ENCODE measurements around the gene TRPM2. TPM values are rescaled to one million over a fixed set of nuclear protein-coding genes. Genes with fewer than 3 reads are reported as not detected.

TRPM2 gene
- total and polyA plus RNA-seq, 7 experiments from 2014 or later, result 1.2 to 29.6 (median 2.0) TPM

DNA sequence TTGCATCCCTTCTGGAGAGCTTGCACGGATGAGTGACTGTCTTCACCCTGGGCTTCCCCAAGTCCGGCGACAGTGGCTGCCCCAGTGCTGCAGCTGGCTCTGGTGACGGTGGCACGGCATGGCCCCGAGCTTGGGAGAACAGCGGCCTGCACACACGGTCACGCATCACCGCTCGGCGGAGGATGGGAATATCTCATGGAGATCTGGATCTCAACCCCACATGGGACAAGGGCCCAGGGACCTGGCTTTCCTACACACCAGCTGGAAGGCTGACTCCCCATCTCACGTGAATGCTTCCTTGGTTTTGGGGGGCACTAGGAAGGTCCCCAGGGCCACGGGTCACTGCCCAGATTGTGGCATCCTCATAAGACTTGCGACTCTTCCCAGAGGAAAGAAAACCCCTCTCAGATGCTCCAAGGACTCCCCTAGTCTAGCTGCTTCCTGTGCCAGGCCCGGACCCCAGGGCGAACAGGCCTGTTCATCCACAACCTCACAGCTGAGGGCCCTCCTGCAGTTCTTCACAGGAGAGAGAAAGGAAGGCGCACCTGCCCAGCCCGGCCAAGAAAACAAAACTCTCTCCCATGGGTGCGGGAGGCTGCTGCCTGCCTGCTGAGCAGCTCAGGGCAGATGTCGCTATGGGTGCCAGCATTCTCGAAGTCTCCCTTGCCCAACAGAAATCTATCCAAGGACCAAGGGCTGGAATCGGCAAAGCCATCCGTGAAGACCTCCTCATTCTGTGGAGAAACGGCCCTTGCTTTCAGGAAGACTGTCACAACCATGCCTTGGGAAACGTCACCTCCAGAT, 24.1 kb upstream of the TRPM2 start:
- DNase-seq, result no peak
- Mint-ChIP-seq H3K36me3 (peaks cover 0 to 3% (median 0%) of the 10 kb centered on the region in 5 donors), H3K4me1 (no peaks in the 10 kb centered on the region), H3K27me3 (no peaks in the 10 kb centered on the region), H3K9me3 (peaks cover 0 to 2% (median 0%) of the 10 kb centered on the region in 11 donors), H3K27ac (peak overlapping the region in 3 of 9 donors; percentile 29 to 54 (median 50)), H3K4me3 (no peak overlapping the region)
- Histone ChIP-seq H3K27ac (ENCODE audit: low read depth, low read length) (no peak overlapping the region), H3K9me3 (ENCODE audit: control insufficient read depth in 2 of 3, low read length in 3 of 3) (no peaks in the 10 kb centered on the region), H3K4me3 (ENCODE audit: low read length) (no peak overlapping the region), H3K27me3 (ENCODE audit: control insufficient read depth in 2 of 2, insufficient read depth in 2 of 2, low read length in 2 of 2) (no peaks in the 10 kb centered on the region), H3K36me3 (ENCODE audit: control insufficient read depth in 2 of 3, insufficient read depth in 3 of 3, low read length in 3 of 3) (peaks cover 0 to 74% (median 8%) of the 10 kb centered on the region in 3 experiments), H3K4me1 (ENCODE audit: control insufficient read depth in 2 of 2, insufficient read depth in 2 of 2, low read length in 2 of 2) (no peaks in the 10 kb centered on the region)
- intact Hi-C loops (cut with micrococcal nuclease), result loop anchor here in 1 of 2 donors (10.0 kb wide), 1 partner anchor 156 kb away; no protein-coding TSS in a partner anchor
- POLR2A ChIA-PET, result interaction anchor here (1.2 kb wide), 1 partner anchor 9 kb away, joined by 5 read pairs; no protein-coding TSS in a partner anchor
- CTCF ChIA-PET, result no interaction called here
- no peak for ATAC-seq

DNA sequence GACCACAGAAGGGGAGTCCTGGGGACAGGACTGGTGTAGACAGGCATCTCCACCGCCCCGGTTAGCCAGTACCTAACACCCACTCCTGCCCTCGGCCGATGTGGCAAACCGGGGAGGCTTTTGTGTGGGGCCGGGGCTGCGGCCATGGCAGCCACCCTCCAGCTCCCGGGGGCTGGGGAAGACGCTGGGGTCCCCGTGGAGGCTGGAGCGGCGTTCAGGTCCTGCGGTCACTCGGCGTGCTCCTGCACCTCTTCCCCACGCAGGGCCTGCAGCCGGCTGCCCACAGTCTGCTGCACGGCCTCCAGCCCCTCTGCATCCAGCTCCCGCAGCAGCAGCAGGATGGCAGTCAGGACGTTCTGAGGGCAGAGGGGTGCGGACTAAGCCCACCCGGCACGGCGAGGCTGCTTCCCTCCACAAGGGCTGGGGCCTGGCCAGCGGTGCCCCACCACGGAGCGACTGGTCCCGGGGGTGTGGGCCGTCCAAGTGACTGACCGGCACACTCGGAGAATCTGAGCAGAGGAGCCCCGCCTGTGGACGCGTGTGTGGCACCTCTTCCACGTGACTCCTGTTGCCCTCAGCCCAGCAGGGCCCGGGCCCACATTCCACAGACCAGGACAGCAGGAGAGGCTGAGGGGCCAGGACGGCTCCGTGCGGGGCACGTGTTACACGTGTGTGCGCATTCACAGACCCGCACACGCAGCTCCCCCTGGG, 23.3 kb upstream of the TRPM2 start:
- ATAC-seq (no peak), DNase-seq (no peak)
- no peaks in the 10 kb centered on the region for H3K9me3 ChIP-seq (ENCODE audit: control insufficient read depth in 2 of 3, low read length in 3 of 3)
- ChIA-PET CTCF (no interaction called here), POLR2A (no interaction called here)
- no peaks in the 10 kb centered on the region for H3K4me1 ChIP-seq (ENCODE audit: control insufficient read depth in 2 of 2, insufficient read depth in 2 of 2, low read length in 2 of 2)
- intact Hi-C loops (cut with micrococcal nuclease), result loop anchor here (10.0 kb wide), 2 partner anchors 95 to 155 kb away; no protein-coding TSS in a partner anchor
- peaks cover 0 to 73% (median 8%) of the 10 kb centered on the region in 3 experiments for H3K36me3 ChIP-seq (ENCODE audit: control insufficient read depth in 2 of 3, insufficient read depth in 3 of 3, low read length in 3 of 3)
- H3K27ac ChIP-seq (ENCODE audit: low read depth, low read length), result no peak overlapping the region
- Mint-ChIP-seq H3K9me3 (peaks cover 0 to 2% (median 0%) of the 10 kb centered on the region in 11 donors), H3K27me3 (no peaks in the 10 kb centered on the region), H3K4me1 (no peaks in the 10 kb centered on the region), H3K4me3 (no peak overlapping the region), H3K36me3 (peaks cover 0 to 3% (median 0%) of the 10 kb centered on the region in 5 donors), H3K27ac (no peak overlapping the region)
- no peak overlapping the region for H3K4me3 ChIP-seq (ENCODE audit: low read length)
- H3K27me3 ChIP-seq (ENCODE audit: control insufficient read depth in 2 of 2, insufficient read depth in 2 of 2, low read length in 2 of 2), result no peaks in the 10 kb centered on the region

DNA sequence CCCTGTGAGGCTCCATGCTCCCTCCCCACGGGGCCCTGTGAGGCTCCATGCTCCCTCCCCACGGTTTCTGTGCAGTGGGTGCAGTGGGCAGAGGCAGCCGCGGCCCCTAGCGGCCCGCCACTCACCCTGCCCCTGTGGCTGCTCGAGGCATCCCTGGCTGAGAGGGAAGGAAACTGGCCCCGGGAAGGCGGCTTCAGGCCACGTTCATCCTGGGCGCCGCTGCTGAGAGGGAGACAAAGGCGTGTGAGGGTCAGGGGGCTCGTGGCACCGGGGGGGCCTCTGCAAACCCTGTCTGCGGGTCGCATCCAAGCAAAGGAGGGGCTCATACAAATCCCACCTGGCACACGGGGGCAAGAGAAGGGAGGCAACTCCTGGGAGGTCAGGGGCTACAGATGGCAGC, 22.7 kb upstream of the TRPM2 start:
- no peak overlapping the region for H3K4me3 Mint-ChIP-seq
- DNase-seq (no peak), ATAC-seq (no peak)
- H3K4me1 Mint-ChIP-seq, result no peaks in the 10 kb centered on the region
- H3K27me3 Mint-ChIP-seq, result no peaks in the 10 kb centered on the region
- H3K36me3 ChIP-seq (ENCODE audit: control insufficient read depth in 2 of 3, insufficient read depth in 3 of 3, low read length in 3 of 3), result peaks cover 0 to 73% (median 8%) of the 10 kb centered on the region in 3 experiments
- no peaks in the 10 kb centered on the region for H3K4me1 ChIP-seq (ENCODE audit: control insufficient read depth in 2 of 2, insufficient read depth in 2 of 2, low read length in 2 of 2)
- no peak overlapping the region for H3K27ac ChIP-seq (ENCODE audit: low read depth, low read length)
- no peaks in the 10 kb centered on the region for H3K9me3 ChIP-seq (ENCODE audit: control insufficient read depth in 2 of 3, low read length in 3 of 3)
- ChIA-PET POLR2A (no interaction called here), CTCF (no interaction called here)
- H3K9me3 Mint-ChIP-seq, result peaks cover 0 to 2% (median 0%) of the 10 kb centered on the region in 11 donors
- H3K27ac Mint-ChIP-seq, result no peak overlapping the region
- H3K27me3 ChIP-seq (ENCODE audit: control insufficient read depth in 2 of 2, insufficient read depth in 2 of 2, low read length in 2 of 2), result no peaks in the 10 kb centered on the region
- peaks cover 0 to 3% (median 0%) of the 10 kb centered on the region in 5 donors for H3K36me3 Mint-ChIP-seq
- H3K4me3 ChIP-seq (ENCODE audit: low read length), result no peak overlapping the region
- intact Hi-C loops (cut with micrococcal nuclease), result loop anchor here in 1 of 2 donors (10.0 kb wide), 1 partner anchor 94 kb away; no protein-coding TSS in a partner anchor

DNA sequence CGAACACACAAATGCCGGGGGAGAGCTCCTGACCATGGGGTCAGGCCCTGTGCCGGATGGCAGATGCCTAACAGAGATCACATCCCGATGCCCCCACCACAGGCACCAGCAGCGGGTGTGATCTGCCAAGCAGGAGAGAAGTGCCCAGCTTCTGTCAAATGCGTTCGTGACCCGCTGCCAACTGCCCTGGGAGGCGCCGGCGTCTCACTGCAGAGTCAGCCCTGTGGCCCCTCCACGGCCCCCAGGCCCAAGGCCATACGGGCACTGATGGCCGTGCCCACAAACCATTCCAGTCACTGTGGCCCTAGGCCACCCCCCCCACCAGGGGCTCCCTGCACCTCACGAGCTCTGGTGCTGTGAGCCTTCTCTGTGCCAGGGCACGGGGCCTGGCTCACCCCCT, 22.2 kb upstream of the TRPM2 start:
- Mint-ChIP-seq H3K4me3 (no peak overlapping the region), H3K27me3 (no peaks in the 10 kb centered on the region), H3K9me3 (peaks cover 0 to 2% (median 0%) of the 10 kb centered on the region in 11 donors), H3K4me1 (no peaks in the 10 kb centered on the region), H3K27ac (peak overlapping the region in 1 of 9 donors; percentile 36), H3K36me3 (peaks cover 0 to 4% (median 0%) of the 10 kb centered on the region in 5 donors)
- CTCF ChIA-PET, result no interaction called here
- no peaks in the 10 kb centered on the region for H3K9me3 ChIP-seq (ENCODE audit: control insufficient read depth in 2 of 3, low read length in 3 of 3)
- intact Hi-C loops (cut with micrococcal nuclease), result loop anchor here in 1 of 2 donors (10.0 kb wide), 1 partner anchor 94 kb away; no protein-coding TSS in a partner anchor
- no peaks in the 10 kb centered on the region for H3K27me3 ChIP-seq (ENCODE audit: control insufficient read depth in 2 of 2, insufficient read depth in 2 of 2, low read length in 2 of 2)
- ATAC-seq (no peak), DNase-seq (no peak)
- peaks cover 0 to 72% (median 8%) of the 10 kb centered on the region in 3 experiments for H3K36me3 ChIP-seq (ENCODE audit: control insufficient read depth in 2 of 3, insufficient read depth in 3 of 3, low read length in 3 of 3)
- H3K4me1 ChIP-seq (ENCODE audit: control insufficient read depth in 2 of 2, insufficient read depth in 2 of 2, low read length in 2 of 2), result no peaks in the 10 kb centered on the region
- no peak overlapping the region for H3K4me3 ChIP-seq (ENCODE audit: low read length)
- POLR2A ChIA-PET, result no interaction called here
- no peak overlapping the region for H3K27ac ChIP-seq (ENCODE audit: low read depth, low read length)

DNA sequence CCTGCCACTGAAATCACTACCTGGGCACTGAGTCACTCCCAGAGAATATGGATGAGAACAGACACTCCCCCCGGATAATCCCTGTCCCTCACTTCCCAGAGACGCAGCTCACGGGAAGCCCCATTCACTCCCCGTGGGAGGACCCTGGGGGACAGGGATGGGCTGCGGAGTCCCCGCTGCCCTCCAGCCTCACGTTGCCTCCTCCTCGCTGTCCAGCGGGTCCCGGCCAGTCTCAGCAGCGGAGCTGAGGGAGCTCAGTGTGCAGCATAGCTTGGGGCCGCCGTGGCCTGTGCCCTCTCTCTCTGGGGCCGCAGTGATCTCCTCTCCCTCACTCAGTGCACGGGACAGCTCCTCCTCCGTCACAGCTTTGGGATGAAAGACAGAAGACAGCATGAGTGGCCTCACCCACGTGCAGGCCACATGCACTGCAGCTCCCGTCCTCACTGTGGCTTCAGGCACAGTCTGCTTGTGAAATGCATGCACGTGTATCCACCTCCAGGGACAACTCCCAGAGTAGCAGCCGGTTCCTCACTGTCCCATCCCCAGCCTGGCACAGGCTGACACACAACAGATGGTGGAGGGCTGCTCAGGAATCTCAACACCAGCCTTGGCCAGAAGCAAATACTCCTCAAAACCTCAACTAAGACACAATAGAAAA, 21.6 kb upstream of the TRPM2 start:
- H3K4me1 Mint-ChIP-seq, result peaks cover 0 to under 1% (median 0%) of the 10 kb centered on the region in 7 donors
- intact Hi-C loops (cut with micrococcal nuclease), result loop anchor here in 1 of 2 donors (10.0 kb wide), 1 partner anchor 93 kb away; no protein-coding TSS in a partner anchor
- peak overlapping the region in 3 of 9 donors; percentile 32 to 37 (median 36) for H3K27ac Mint-ChIP-seq
- ATAC-seq (no peak), DNase-seq (no peak)
- CTCF ChIA-PET, result no interaction called here
- POLR2A ChIA-PET, result no interaction called here
- no peak overlapping the region for H3K4me3 Mint-ChIP-seq
- Histone ChIP-seq H3K36me3 (ENCODE audit: control insufficient read depth in 2 of 3, insufficient read depth in 3 of 3, low read length in 3 of 3) (peaks cover 0 to 75% (median 8%) of the 10 kb centered on the region in 3 experiments), H3K9me3 (ENCODE audit: control insufficient read depth in 2 of 3, low read length in 3 of 3) (no peaks in the 10 kb centered on the region), H3K4me3 (ENCODE audit: low read length) (no peak overlapping the region), H3K4me1 (ENCODE audit: control insufficient read depth in 2 of 2, insufficient read depth in 2 of 2, low read length in 2 of 2) (no peaks in the 10 kb centered on the region), H3K27me3 (ENCODE audit: control insufficient read depth in 2 of 2, insufficient read depth in 2 of 2, low read length in 2 of 2) (no peaks in the 10 kb centered on the region), H3K27ac (ENCODE audit: low read depth, low read length) (no peak overlapping the region)
- H3K27me3 Mint-ChIP-seq, result no peaks in the 10 kb centered on the region
- peaks cover 0 to 2% (median 0%) of the 10 kb centered on the region in 11 donors for H3K9me3 Mint-ChIP-seq
- H3K36me3 Mint-ChIP-seq, result peaks cover 0 to 7% (median 0%) of the 10 kb centered on the region in 5 donors

DNA sequence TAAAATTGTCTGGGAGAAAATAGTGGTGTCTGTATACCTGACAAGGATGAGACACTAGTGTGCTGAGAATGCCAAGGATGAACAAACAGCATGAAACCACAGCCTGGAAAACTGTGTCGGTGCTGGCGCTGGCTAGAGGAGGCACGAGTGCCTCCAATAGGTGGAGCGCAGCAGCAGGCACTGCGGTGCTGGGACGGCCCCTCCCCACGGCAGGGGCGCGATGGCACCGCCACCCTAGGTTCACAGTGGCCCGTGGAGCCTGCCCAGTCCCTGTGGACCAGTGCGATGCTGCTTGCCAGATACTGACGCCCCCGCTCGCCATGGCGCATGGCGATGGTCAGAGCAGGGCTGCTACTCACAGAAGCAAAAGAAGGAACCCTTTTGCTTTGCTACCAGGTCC, 21.0 kb upstream of the TRPM2 start:
- ATAC-seq, result no peak
- Histone ChIP-seq H3K36me3 (ENCODE audit: control insufficient read depth in 2 of 3, insufficient read depth in 3 of 3, low read length in 3 of 3) (peaks cover 0 to 75% (median 8%) of the 10 kb centered on the region in 3 experiments), H3K4me1 (ENCODE audit: control insufficient read depth in 2 of 2, insufficient read depth in 2 of 2, low read length in 2 of 2) (no peaks in the 10 kb centered on the region), H3K27me3 (ENCODE audit: control insufficient read depth in 2 of 2, insufficient read depth in 2 of 2, low read length in 2 of 2) (no peaks in the 10 kb centered on the region), H3K9me3 (ENCODE audit: control insufficient read depth in 2 of 3, low read length in 3 of 3) (no peaks in the 10 kb centered on the region), H3K27ac (ENCODE audit: low read depth, low read length) (no peak overlapping the region), H3K4me3 (ENCODE audit: low read length) (no peak overlapping the region)
- intact Hi-C loops (cut with micrococcal nuclease), result loop anchor here in 1 of 2 donors (10.0 kb wide), 1 partner anchor 92 kb away; no protein-coding TSS in a partner anchor
- peaks cover 0 to 7% (median 0%) of the 10 kb centered on the region in 5 donors for H3K36me3 Mint-ChIP-seq
- ChIA-PET POLR2A (no interaction called here), CTCF (interaction anchor here (0.9 kb wide), 1 partner anchor 35 kb away, joined by 4 read pairs; no protein-coding TSS in a partner anchor)
- peaks cover 0 to 6% (median under 1%) of the 10 kb centered on the region in 7 donors for H3K4me1 Mint-ChIP-seq
- H3K27ac Mint-ChIP-seq, result no peak overlapping the region
- H3K4me3 Mint-ChIP-seq, result no peak overlapping the region
- DNase-seq, result no peak
- peaks cover 0 to 2% (median 0%) of the 10 kb centered on the region in 11 donors for H3K9me3 Mint-ChIP-seq
- H3K27me3 Mint-ChIP-seq, result no peaks in the 10 kb centered on the region
